8988T (cell line): ENCODE results near the gene DNAJC6.
A peak's percentile ranks its signal among the peaks of the same experiment; 100 is the strongest.
"Not testable (repeated sequence)": the region's sequence is repeated elsewhere in the genome, so short reads cannot be mapped to it uniquely, and the experiment has no call there.

Experiments used
- DNase-seq: peaks from one replicate; pipeline ENCODE4 v3.0.0; 2011

DNAJC6 gene

DNA sequence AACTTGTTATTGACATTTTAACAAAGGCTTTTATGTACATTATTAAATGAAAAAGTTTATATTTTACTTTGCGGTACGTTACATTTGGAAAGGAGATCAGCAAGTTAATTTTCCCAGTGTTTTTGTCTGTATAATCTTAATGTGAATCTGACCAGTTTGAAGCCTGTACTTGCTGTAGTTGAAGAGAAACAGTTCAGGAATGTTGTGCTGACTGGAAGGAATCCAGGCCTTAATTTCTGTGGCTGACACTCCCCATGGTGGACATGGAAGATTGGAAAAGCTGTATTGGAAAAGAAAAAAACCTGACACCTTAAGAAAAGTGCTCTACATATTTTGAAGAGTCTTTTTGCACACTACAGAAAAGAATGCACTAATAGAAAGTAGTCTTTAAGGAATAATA is 126.6 kb downstream of the DNAJC6 start:
- DNase-seq, result no peak

DNA sequence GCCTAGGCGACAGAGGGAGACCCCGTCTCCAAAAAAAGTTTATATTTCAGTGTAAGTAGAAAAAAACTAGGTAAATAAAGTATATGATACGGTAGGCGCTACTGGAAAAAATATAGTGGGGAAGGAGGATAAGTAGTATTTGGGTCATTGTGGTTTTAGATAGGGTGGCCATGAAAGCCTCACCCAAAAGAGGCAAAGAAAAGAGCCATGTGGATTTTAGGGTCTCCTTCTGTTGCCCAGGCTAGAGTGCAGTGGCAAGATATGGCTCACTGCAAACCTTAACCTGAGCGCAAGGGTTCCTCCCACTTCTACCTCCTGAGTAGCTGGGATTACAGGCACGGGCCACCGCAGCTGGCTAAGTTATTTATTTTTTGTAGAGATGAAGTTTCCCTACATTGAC is 128.3 kb downstream of the DNAJC6 start:
- no peak for DNase-seq

DNA sequence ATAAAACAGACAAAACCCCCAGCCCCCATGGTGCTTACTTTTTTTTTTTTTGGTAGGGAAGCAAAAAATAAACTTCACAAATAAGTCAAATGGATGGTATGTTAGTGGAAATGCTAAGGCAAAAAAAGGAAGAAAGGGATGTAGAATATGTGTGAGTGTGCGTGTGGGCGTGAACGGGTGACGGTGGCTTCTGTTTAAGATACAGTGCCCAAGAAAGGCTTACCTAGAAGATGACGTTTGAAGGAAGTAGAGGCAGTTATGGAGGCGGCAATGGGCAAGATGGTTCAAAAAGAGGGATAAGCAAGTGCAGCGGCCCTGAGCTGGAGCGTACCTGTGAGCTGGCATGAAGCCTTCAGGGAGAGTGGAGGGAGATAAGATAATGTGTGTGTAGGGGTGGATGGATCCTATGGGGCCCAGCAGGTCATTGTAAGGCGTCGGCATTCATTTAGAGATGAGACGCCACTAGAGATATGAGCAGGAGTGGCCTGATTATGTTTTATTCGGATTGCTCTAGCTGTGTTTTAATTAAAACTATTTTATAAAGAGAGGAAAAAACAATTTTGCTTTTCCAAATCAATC is 131.1 kb downstream of the DNAJC6 start:
- no peak for DNase-seq

DNA sequence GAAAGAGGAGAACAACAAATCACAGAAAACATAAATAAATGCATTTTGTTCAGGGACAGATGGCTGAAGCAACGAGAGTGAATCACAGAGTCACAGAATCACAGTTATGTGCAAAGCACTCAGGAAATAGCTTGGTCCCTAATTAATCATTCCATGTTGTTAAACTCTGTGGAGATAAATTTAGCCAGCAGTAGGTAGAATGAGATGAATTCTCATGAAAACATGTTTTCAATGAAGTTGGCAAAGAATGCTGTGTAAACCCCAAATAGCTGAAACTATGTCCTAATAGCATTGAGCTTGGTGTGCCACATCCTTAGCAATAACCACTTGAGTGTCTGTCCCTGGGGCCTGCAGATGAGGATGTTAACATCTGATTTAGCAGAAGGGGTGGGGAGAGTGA is 131.6 kb downstream of the DNAJC6 start:
- no peak for DNase-seq

DNA sequence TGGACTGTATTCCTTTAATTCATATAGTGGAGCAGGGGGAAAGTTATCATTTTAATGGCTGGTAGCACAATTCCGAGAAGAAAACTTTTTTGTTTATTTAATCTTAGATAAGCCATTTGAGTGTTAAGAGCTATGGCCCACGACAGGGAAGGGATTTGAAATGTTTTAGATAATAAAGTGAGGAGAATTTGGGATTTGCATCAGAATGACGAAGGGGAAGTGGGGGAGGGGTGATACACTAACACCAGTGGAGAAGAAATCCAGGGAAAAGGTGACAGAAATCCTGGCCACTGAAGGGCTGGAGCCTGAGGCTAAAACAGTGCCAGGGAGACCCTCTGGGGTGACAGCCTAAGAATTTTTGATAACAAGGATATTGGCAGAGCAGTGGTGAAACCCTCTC is 132.1 kb downstream of the DNAJC6 start:
- no peak for DNase-seq

DNA sequence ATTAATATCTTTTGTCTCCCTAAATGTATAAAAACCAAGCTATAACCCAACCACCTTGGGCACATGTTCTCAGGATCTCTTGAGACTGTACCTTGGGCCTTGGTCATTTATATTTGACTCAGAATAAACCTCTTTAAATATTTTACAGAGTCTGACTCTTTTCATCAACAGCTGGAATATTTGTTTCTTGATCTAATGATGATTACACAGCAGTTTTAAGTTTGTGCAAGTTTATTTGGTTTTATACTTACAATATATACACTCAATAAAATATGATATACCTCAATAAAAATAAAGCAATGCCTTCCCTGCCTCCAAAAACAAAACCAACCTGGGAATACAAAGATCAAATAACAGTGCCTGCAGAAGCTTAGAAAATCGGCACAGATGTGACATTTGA is 133.1 kb downstream of the DNAJC6 start:
- DNase-seq, result no peak

DNA sequence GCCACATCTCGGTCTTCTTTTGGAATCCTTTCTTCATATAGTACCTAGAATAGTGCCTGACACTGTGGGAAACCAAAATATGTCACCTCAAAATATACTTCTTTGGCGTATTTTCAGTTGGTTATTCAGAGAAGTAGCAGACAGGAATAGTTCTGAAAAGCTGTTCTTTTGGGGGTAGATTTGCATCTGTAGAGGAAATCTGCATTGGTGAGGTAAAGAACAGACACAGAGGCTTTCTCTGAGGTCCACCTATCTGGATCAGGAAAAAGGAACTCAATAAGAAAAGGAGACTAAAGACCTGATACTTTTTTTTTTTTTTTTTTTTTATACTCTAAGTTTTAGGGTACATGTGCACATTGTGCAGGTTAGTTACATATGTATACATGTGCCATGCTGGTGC is 134.3 kb downstream of the DNAJC6 start:
- no peak for DNase-seq

DNA sequence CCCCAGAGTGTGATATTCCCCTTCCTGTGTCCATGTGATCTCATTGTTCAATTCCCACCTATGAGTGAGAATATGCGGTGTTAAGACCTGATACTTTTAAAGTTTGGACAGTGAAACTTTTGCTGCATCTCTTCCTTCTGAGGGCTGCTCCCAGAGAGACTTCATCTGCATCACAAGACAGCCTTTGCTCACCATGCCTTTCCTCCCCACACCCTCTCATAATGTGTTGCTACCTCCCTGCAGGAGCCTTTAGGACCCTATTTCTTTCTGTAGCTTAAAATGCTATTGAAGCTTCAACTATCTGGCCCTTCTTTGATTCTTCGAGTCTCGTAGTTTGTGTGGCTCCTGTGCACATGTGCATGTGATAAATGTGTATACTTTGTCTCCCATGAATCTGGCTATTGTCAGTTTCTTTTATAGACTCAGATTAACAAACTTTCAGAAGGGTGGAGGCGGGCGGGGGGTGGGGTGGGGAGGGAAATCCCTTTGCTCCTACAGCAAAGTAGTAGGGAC is 134.8 kb downstream of the DNAJC6 start:
- no peak for DNase-seq

DNA sequence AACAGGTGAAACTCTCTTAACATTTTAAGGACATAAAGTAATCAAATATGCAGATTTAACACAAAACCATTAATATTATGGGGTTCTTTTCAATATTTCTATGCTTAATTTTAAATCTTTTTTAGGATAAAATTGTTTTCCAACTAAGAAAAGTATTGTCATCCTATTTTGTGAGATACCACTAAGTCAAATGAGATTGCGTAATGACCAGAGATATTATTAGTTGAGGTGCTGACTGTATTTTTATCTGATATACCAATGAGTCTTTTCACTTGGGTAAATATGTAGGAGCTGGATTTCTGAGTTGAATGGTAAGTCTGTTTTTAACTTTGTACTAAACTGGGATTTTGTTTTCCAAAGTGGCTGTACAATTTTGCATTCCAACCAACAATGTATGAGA is 136.5 kb downstream of the DNAJC6 start:
- no peak for DNase-seq

DNA sequence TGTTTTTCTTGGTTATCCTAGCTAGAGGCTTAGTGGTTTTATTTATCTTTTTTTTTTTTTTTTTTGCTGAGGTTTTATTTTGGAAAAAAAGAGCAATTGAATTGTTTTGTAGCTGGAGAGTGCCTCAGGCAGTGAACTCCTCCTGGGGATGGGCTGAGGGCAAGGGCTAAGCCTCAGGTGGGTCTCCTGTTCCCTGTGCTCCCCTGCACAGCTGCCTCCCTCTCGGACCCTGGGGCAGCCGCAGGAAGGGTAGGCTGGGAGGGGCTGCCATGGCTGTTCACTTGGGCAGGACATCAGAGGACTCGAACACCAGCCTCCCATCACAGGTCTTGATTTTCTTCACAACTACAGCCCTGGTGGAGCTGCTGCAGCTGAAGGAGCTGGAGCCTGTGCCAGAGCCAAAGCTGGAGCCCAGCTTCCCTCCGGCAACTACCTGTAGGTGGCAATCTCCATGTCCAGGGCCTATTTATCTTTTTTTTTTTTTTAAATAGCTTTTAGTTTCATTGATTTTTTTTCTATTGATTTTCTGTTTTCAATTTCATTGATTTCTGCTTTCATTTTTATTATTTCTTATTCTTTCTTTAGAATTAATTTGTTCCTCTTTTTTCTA is 140.0 kb downstream of the DNAJC6 start:
- DNase-seq, result no peak

DNA sequence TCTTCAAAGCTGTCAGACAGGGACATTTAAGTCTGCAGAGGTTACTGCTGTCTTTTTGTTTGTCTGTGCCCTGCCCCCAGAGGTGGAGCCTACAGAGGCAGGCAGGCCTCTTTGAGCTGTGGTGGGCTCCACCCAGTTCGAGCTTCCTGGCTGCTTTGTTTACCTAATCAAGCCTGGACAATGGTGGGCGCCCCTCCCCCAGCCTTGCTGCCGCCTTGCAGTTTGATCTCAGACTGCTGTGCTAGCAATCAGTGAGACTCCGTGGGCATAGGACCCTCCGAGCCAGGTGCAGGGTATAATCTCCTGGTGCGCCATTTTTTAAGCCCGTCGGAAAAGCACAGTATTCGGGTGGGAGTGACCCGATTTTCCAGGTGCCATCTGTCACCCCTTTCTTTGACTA is 146.3 kb downstream of the DNAJC6 start:
- not testable (repeated sequence) for DNase-seq

DNA sequence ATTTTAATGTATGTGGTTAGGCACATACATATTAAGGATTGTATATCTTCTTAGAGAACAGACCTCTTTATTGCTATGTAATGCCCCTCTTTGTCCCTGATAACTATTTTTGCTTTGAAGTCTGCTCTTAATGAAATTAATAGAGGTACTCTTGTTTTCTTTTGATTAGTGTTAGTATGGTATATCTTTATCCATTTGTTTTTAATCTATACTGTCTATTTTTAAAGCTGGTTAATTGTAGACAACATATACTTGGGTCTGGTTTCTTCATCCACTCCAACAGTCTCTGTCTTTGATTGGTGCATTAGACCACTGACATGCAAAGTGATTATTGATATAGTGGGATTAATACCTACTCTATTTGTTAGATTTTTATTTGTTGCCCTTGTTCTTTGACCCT is 147.1 kb downstream of the DNAJC6 start:
- no peak for DNase-seq

DNA sequence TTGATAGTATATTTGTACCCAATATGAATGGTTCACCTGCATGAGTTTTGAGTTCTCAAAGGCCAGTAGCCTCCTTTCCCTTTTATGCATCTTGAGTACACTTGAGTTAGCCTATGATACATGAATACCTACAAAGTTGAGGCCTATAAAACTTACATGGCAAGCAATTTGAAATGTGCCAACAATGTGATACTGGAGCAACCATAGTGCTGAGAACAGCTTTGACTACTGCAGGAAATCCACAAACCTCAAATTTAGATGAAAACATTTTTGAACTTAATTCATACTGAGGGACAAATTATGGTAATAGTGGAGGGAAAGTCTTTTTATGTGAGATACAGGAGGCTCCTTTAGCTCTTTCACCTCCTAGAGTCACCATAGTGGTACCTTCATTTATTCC is 148.5 kb downstream of the DNAJC6 start:
- DNase-seq, result no peak

DNA sequence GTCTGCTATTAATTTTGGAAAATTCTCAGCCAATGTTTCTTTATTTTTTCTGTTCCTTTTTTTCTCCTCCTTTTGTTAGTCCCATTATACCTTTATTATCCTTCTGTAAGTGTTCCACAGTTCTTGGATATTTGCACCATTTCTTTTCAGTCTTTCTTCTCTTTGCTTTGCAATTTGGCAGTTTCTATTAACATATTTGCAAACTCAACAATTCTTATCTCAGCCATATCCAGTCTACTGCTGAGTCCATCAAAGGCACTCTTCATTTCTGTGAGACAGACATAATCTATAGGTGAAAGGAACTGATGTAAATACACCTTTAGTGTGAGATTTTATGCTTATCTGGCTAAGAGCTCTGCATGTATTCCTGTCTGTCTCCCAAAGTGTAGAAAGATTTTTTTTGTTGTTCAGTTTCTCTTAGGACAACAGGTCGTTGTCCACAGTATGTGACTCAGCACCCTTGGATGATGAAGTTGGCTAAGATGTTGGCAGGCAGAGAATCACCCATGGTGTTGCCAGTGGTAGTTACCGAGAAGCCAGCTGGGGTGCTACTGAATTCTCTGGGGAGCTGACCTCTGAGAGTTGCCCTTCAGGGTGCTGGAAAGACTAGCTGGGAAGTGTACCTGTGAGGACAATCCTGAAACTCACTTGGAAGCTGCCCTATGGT is 149.5 kb downstream of the DNAJC6 start:
- no peak for DNase-seq

DNA sequence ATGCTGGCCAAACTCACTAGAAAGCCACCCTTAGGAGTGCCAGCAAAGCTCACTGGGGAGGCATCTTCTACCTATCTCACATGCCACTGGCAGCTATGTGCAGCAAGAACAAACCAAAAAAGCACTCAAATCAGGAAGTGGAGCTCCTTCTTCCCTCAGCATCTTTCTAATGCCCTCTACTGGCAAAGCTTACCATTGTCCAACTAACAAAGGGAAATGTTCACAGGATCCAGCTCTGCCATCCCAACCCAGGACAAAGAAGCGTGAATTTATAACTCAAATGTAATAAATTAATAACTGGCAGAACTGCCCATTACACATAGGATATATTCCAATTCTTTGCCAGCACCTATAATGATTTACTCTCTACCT is 150.0 kb downstream of the DNAJC6 start:
- peak; percentile 8 for DNase-seq
